ENCODE data around the gene CCDC102A.
A peak's percentile ranks its signal among the peaks of the same experiment; 100 is the strongest.

Gene CCDC102A

GRCh38 chr16:57472665-57473060 is 63.7 kb downstream of the CCDC102A start:
- Histone ChIP-seq H3K36me3 (ENCODE audit: insufficient read depth, low read length) (peaks cover 11% of the 10 kb centered on the region), H3K4me1 (ENCODE audit: insufficient read depth, low read length) (peaks cover 32% of the 10 kb centered on the region), H3K9ac (ENCODE audit: low read depth, low read length) (no peak overlapping the region)

GRCh38 chr16:57471852-57472664 is 64.3 kb downstream of the CCDC102A start:
- Histone ChIP-seq H3K4me1 (ENCODE audit: insufficient read depth, low read length) (peaks cover 26% of the 10 kb centered on the region), H3K9me3 (ENCODE audit: control insufficient read depth, insufficient read depth, low read length) (no peaks in the 10 kb centered on the region), H3K36me3 (ENCODE audit: insufficient read depth, low read length) (peaks cover 11% of the 10 kb centered on the region), H3K9ac (ENCODE audit: low read depth, low read length) (no peak overlapping the region)

More at GRCh38 chr16:57472665-57473060, 63.7 kb downstream of the CCDC102A start:
- no peaks in the 10 kb centered on the region for H3K9me3 ChIP-seq (ENCODE audit: control insufficient read depth, insufficient read depth, low read length)

GRCh38 chr16:57471209-57471608 is 65.2 kb downstream of the CCDC102A start:
- no peaks in the 10 kb centered on the region for H3K9me3 ChIP-seq (ENCODE audit: control insufficient read depth, insufficient read depth, low read length)
- no peak overlapping the region for H3K9ac ChIP-seq (ENCODE audit: low read depth, low read length)
- peaks cover 12% of the 10 kb centered on the region for H3K36me3 ChIP-seq (ENCODE audit: insufficient read depth, low read length)
- H3K4me1 ChIP-seq (ENCODE audit: insufficient read depth, low read length): peaks cover 17% of the 10 kb centered on the region

GRCh38 chr16:57470711-57471110 is 65.7 kb downstream of the CCDC102A start:
- peaks cover 14% of the 10 kb centered on the region for H3K4me1 ChIP-seq (ENCODE audit: insufficient read depth, low read length)
- H3K36me3 ChIP-seq (ENCODE audit: insufficient read depth, low read length): peaks cover 15% of the 10 kb centered on the region
- no peak overlapping the region for H3K9ac ChIP-seq (ENCODE audit: low read depth, low read length)
- H3K9me3 ChIP-seq (ENCODE audit: control insufficient read depth, insufficient read depth, low read length): no peaks in the 10 kb centered on the region

GRCh38 chr16:57469917-57470470 is 66.4 kb downstream of the CCDC102A start:
- Histone ChIP-seq H3K9ac (ENCODE audit: low read depth, low read length) (no peak overlapping the region), H3K4me1 (ENCODE audit: insufficient read depth, low read length) (peaks cover 14% of the 10 kb centered on the region), H3K36me3 (ENCODE audit: insufficient read depth, low read length) (peaks cover 15% of the 10 kb centered on the region), H3K9me3 (ENCODE audit: control insufficient read depth, insufficient read depth, low read length) (no peaks in the 10 kb centered on the region)

GRCh38 chr16:57469046-57469445 is 67.3 kb downstream of the CCDC102A start:
- no peaks in the 10 kb centered on the region for H3K9me3 ChIP-seq (ENCODE audit: control insufficient read depth, insufficient read depth, low read length)
- H3K36me3 ChIP-seq (ENCODE audit: insufficient read depth, low read length): peaks cover 15% of the 10 kb centered on the region
- peaks cover 14% of the 10 kb centered on the region for H3K4me1 ChIP-seq (ENCODE audit: insufficient read depth, low read length)
- no peak overlapping the region for H3K9ac ChIP-seq (ENCODE audit: low read depth, low read length)

GRCh38 chr16:57468346-57468745 is 68.0 kb downstream of the CCDC102A start:
- Histone ChIP-seq H3K9me3 (ENCODE audit: control insufficient read depth, insufficient read depth, low read length) (no peaks in the 10 kb centered on the region), H3K4me1 (ENCODE audit: insufficient read depth, low read length) (peaks cover 14% of the 10 kb centered on the region), H3K36me3 (ENCODE audit: insufficient read depth, low read length) (peaks cover 15% of the 10 kb centered on the region), H3K9ac (ENCODE audit: low read depth, low read length) (no peak overlapping the region)

GRCh38 chr16:57464523-57464922 is 71.8 kb downstream of the CCDC102A start:
- H3K9ac ChIP-seq (ENCODE audit: low read depth, low read length): no peak overlapping the region
- H3K4me1 ChIP-seq (ENCODE audit: insufficient read depth, low read length): no peaks in the 10 kb centered on the region
- peaks cover 13% of the 10 kb centered on the region for H3K36me3 ChIP-seq (ENCODE audit: insufficient read depth, low read length)
- no peaks in the 10 kb centered on the region for H3K9me3 ChIP-seq (ENCODE audit: control insufficient read depth, insufficient read depth, low read length)

GRCh38 chr16:57462978-57463362 is 73.4 kb downstream of the CCDC102A start:
- Histone ChIP-seq H3K4me1 (ENCODE audit: insufficient read depth, low read length) (no peaks in the 10 kb centered on the region), H3K9ac (ENCODE audit: low read depth, low read length) (peak overlapping the region; percentile 63), H3K36me3 (ENCODE audit: insufficient read depth, low read length) (peaks cover 14% of the 10 kb centered on the region), H3K9me3 (ENCODE audit: control insufficient read depth, insufficient read depth, low read length) (no peaks in the 10 kb centered on the region)

- H3K9me3 ChIP-seq (ENCODE audit: control insufficient read depth, insufficient read depth, low read length): no peaks in the 10 kb centered on the region
- peaks cover 15% of the 10 kb centered on the region for H3K36me3 ChIP-seq (ENCODE audit: insufficient read depth, low read length)
- no peaks in the 10 kb centered on the region for H3K4me1 ChIP-seq (ENCODE audit: insufficient read depth, low read length)
- peak within 1 kb of the TSS; percentile 63 for H3K9ac ChIP-seq (ENCODE audit: low read depth, low read length)
Observed at GRCh38 chr16:57462209-57462977, 74.0 kb downstream of the CCDC102A start, which contains the start of gene POLR2C. POLR2C (plus strand) TSS chr16:57462679; CDS start chr16:57462725, 46 bp downstream.
